ENCODE measurements around the gene SCRN1.

GRCh38 chr7:29948587-29948986, 41.0 kb downstream of the SCRN1 start:
- TF ChIP-seq, protein P1, sequence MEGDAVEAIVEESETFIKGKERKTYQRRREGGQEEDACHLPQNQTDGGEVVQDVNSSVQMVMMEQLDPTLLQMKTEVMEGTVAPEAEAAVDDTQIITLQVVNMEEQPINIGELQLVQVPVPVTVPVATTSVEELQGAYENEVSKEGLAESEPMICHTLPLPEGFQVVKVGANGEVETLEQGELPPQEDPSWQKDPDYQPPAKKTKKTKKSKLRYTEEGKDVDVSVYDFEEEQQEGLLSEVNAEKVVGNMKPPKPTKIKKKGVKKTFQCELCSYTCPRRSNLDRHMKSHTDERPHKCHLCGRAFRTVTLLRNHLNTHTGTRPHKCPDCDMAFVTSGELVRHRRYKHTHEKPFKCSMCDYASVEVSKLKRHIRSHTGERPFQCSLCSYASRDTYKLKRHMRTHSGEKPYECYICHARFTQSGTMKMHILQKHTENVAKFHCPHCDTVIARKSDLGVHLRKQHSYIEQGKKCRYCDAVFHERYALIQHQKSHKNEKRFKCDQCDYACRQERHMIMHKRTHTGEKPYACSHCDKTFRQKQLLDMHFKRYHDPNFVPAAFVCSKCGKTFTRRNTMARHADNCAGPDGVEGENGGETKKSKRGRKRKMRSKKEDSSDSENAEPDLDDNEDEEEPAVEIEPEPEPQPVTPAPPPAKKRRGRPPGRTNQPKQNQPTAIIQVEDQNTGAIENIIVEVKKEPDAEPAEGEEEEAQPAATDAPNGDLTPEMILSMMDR (IDR thresholded peaks at IDR 0.05; ENCODE audit: insufficient read depth, low read length): no peak
- no peak for TF ChIP-seq POLR2AphosphoS5 (IDR thresholded peaks at IDR 0.05; ENCODE audit: low read depth)
- TF ChIP-seq GABPA (IDR thresholded peaks at IDR 0.05; ENCODE audit: low read depth): no peak
